ENCODE measurements around the gene TARBP1.
"Not testable (repeated sequence)": the region's sequence is repeated elsewhere in the genome, so short reads cannot be mapped to it uniquely, and the experiment has no call there.

The TARBP1 gene

GRCh38 chr1:234504969-234505768, 26.2 kb upstream of the TARBP1 start:
- DNase-seq (ENCODE audit: low spot score): no peak

GRCh38 chr1:234504251-234504650, 25.3 kb upstream of the TARBP1 start:
- DNase-seq (ENCODE audit: low spot score): not testable (repeated sequence)
- in situ Hi-C loops (cut with MboI; ENCODE audit: low pct_unique_long_range_greater_than_20kb, low sequenced_read_pairs, unreplicated experiment): loop anchor here (10.0 kb wide), 1 partner anchor 91 kb away; no protein-coding TSS in a partner anchor

More at GRCh38 chr1:234504969-234505768, 26.2 kb upstream of the TARBP1 start:
- in situ Hi-C loops (cut with MboI; ENCODE audit: low pct_unique_long_range_greater_than_20kb, low sequenced_read_pairs, unreplicated experiment): loop anchor here (10.0 kb wide), 1 partner anchor 90 kb away; no protein-coding TSS in a partner anchor
- TF ChIP-seq CTCF (IDR thresholded peaks at IDR 0.05; ENCODE audit: extremely low read depth, insufficient read depth, missing control alignments): no peak

GRCh38 chr1:234503193-234504050, 24.4 kb upstream of the TARBP1 start:
- no peak for DNase-seq (ENCODE audit: low spot score)
- in situ Hi-C loops (cut with MboI; ENCODE audit: low pct_unique_long_range_greater_than_20kb, low sequenced_read_pairs, unreplicated experiment): loop anchor here (10.0 kb wide), 1 partner anchor 91 kb away; no protein-coding TSS in a partner anchor
- no peak for TF ChIP-seq CTCF (IDR thresholded peaks at IDR 0.05; ENCODE audit: extremely low read depth, insufficient read depth, missing control alignments)

DNA sequence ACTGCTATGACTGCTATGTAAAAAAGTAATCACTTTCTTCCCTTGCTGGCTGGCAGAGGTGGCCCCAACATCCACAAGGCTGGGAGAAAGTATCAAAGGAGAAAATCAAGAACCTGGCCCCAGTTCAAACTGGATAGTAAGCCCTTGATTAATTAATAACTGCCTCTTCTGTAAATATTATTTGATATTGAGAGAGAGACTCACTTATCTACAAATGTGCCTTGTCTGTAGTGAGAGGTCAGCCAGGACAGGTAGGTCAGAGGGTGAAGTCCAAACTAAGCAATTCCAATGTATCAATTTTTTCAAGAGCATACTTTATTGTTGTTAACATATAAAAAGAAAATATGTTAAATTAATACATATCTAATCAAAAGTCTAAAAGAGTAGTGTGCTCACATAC, 23.8 kb upstream of the TARBP1 start:
- no peak for DNase-seq (ENCODE audit: low spot score)
- no peak for TF ChIP-seq CTCF (IDR thresholded peaks at IDR 0.05; ENCODE audit: extremely low read depth, insufficient read depth, missing control alignments)
- in situ Hi-C loops (cut with MboI; ENCODE audit: low pct_unique_long_range_greater_than_20kb, low sequenced_read_pairs, unreplicated experiment): loop anchor here (10.0 kb wide), 1 partner anchor 92 kb away; no protein-coding TSS in a partner anchor

- TF ChIP-seq CTCF (IDR thresholded peaks at IDR 0.05; ENCODE audit: extremely low read depth, insufficient read depth, missing control alignments): no peak
- DNase-seq (ENCODE audit: low spot score): no peak
- in situ Hi-C loops (cut with MboI; ENCODE audit: low pct_unique_long_range_greater_than_20kb, low sequenced_read_pairs, unreplicated experiment): loop anchor here (10.0 kb wide), 1 partner anchor 95 kb away; no protein-coding TSS in a partner anchor
Measured at GRCh38 chr1:234500269-234500668, 21.3 kb upstream of the TARBP1 start.

DNA sequence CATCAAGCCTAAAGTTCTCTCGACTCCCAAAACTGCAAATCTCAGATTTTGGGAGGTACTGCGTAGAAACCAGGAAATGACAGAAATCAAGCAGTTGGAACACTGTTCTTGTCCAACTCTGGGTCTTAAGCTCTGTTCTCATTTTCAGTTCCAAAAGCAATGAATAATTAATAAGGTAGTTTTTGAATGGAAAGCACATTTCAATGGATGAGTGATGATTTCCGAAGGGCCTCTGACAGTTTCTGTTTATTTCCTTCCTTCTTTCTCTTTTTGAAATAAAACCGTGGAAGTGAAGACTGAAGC, 20.9 kb upstream of the TARBP1 start:
- TF ChIP-seq CTCF (IDR thresholded peaks at IDR 0.05; ENCODE audit: extremely low read depth, insufficient read depth, missing control alignments): no peak
- in situ Hi-C loops (cut with MboI; ENCODE audit: low pct_unique_long_range_greater_than_20kb, low sequenced_read_pairs, unreplicated experiment): loop anchor here (5.0 to 25.0 kb wide), 4 partner anchors 95 to 592 kb away; no protein-coding TSS in a partner anchor
- DNase-seq (ENCODE audit: low spot score): no peak
